Spleen (tissue), 7 donors: ENCODE results near the gene KIAA1217.

Experiments
- CTCF ChIP-seq, 11 experiments: fragments of 200-600 bp in 7 of 11; fragments of 450-650 bp in 4 of 11; sonication (generic) in 4 of 11; IDR thresholded peaks in 8 of 11; conservative IDR thresholded peaks in 3 of 11; 1 replicate in 7 of 11; 2 replicates in 4 of 11; pipeline versions ENCODE4 v1.4.0 to v1.8.0; 2016 to 2021; ENCODE audit warnings: antibody characterized with exemption in 11 of 11, inconsistent platforms in 4 of 11, mild to moderate bottlenecking in 1 of 11
- POLR2A ChIP-seq, 3 donors: fragments of 450-650 bp; IDR thresholded peaks; one replicate each; pipeline ENCODE4 v1.5.1; 2017; ENCODE audit warnings: antibody characterized with exemption in 3 of 3, mild to moderate bottlenecking in 1 of 3
- POLR2AphosphoS5 ChIP-seq, 3 donors: sonication (generic); formaldehyde crosslinking; IDR thresholded peaks; one replicate each; pipeline ENCODE4 v1.5.1; 2017; ENCODE audit warnings: antibody characterized with exemption in 3 of 3
- donor health status: DM: no; HTN: no; CAD: no; lungs with moderate emphysema.
- donor health status: DM: no; HTN: no; CAD: no.
- donor health status: DM: no; HTN: no; CAD: no.

- TF ChIP-seq CTCF (IDR thresholded peaks at IDR 0.05 in 8 of 11, conservative IDR thresholded peaks at IDR 0.05 in 3 of 11): no peak
- no peak for TF ChIP-seq POLR2AphosphoS5 (IDR thresholded peaks at IDR 0.05)
- TF ChIP-seq POLR2A (IDR thresholded peaks at IDR 0.05): no peak
These were observed 336.6 kb downstream of the KIAA1217 start for GRCh38 chr10:24545585-24545984.
